ENCODE results near the gene LRMDA.
"Not testable (repeated sequence)": the region's sequence is repeated elsewhere in the genome, so short reads cannot be mapped to it uniquely, and the experiment has no call there.

LRMDA gene

GRCh38 chr10:75617485-75618155, 186.2 kb downstream of the LRMDA start:
- no peak for DNase-seq

- DNase-seq: no peak
Measured at GRCh38 chr10:75619635-75620034, 188.2 kb downstream of the LRMDA start.

GRCh38 chr10:75620356-75620755, 188.9 kb downstream of the LRMDA start:
- no peak for DNase-seq

GRCh38 chr10:75621003-75621402, 189.6 kb downstream of the LRMDA start:
- not testable (repeated sequence) for DNase-seq

- DNase-seq: no peak
Measured at GRCh38 chr10:75622503-75622902, 191.1 kb downstream of the LRMDA start.

GRCh38 chr10:75623310-75624093, 192.1 kb downstream of the LRMDA start:
- DNase-seq: no peak

GRCh38 chr10:75624638-75625037, 193.2 kb downstream of the LRMDA start:
- no peak for DNase-seq

- no peak for DNase-seq
Measured at GRCh38 chr10:75630746-75631145, 199.3 kb downstream of the LRMDA start.

GRCh38 chr10:75632805-75633462, 201.5 kb downstream of the LRMDA start:
- DNase-seq: no peak

GRCh38 chr10:75633568-75633967, 202.1 kb downstream of the LRMDA start:
- no peak for DNase-seq

GRCh38 chr10:75634947-75635346, 203.5 kb downstream of the LRMDA start:
- DNase-seq: no peak

GRCh38 chr10:75638752-75639151, 207.3 kb downstream of the LRMDA start:
- DNase-seq: no peak

GRCh38 chr10:75639736-75640135, 208.3 kb downstream of the LRMDA start:
- DNase-seq: no peak

- no peak for DNase-seq
Measured at GRCh38 chr10:75640381-75640780, 209.0 kb downstream of the LRMDA start.

GRCh38 chr10:75640803-75641202, 209.4 kb downstream of the LRMDA start:
- no peak for DNase-seq

- DNase-seq: no peak
Measured at GRCh38 chr10:75643405-75643804, 212.0 kb downstream of the LRMDA start.

GRCh38 chr10:75643944-75644692, 212.7 kb downstream of the LRMDA start:
- DNase-seq: no peak

GRCh38 chr10:75645704-75646103, 214.3 kb downstream of the LRMDA start:
- DNase-seq: no peak

GRCh38 chr10:75646218-75646915, 214.9 kb downstream of the LRMDA start:
- no peak for DNase-seq

GRCh38 chr10:75646916-75647315, 215.5 kb downstream of the LRMDA start:
- DNase-seq: no peak

GRCh38 chr10:75647675-75648074, 216.3 kb downstream of the LRMDA start:
- no peak for DNase-seq

- no peak for DNase-seq
Measured at GRCh38 chr10:75648351-75648750, 216.9 kb downstream of the LRMDA start.

- DNase-seq: no peak
Measured at GRCh38 chr10:75648854-75649253, 217.4 kb downstream of the LRMDA start.
